K562 (cell line): ENCODE data around the gene ZKSCAN3. TPM values are rescaled to one million over a fixed set of nuclear protein-coding genes. Genes with fewer than 3 reads are reported as not detected.
A peak's percentile ranks its signal among the peaks of the same experiment; 100 is the strongest.

ENCODE experiments used
- AFF4 ChIP-seq: sonication (generic); formaldehyde crosslinking; IDR thresholded peaks from 2 replicates; pipeline ENCODE4 v1.8.0; 2023; ENCODE audit warnings: mild to moderate bottlenecking, missing genetic modification reagents
- ARID2 ChIP-seq: fragments of 450-650 bp; IDR thresholded peaks from 2 replicates; pipeline ENCODE4 v1.6.1; 2017; ENCODE audit warnings: antibody characterized with exemption, mild to moderate bottlenecking
- CHD1 ChIP-seq: fragments of 200-600 bp; sonication (generic); IDR thresholded peaks from one replicate; pipeline ENCODE4 v1.6.1; 2012; ENCODE audit warnings: mild to moderate bottlenecking, moderate library complexity, low read length, inconsistent platforms
- CXXC5 ChIP-seq: fragments of 250-450 bp; sonication (Bioruptor Pico); IDR thresholded peaks from 2 replicates; pipeline ENCODE4 v1.8.0; 2022; ENCODE audit warnings: inconsistent platforms, mild to moderate bottlenecking, moderate library complexity
- GTF2B ChIP-seq: IDR thresholded peaks from 2 replicates; pipeline ENCODE4 v1.6.1; 2011; ENCODE audit not compliant: insufficient read length; ENCODE audit errors: extremely low read depth
- HCFC1 ChIP-seq: IDR thresholded peaks from 2 replicates; pipeline ENCODE4 v1.6.1; 2012; ENCODE audit warnings: low read depth, low read length, improper control_type of control experiment
- KLF1 ChIP-seq: fragments of 450-650 bp; IDR thresholded peaks from 2 replicates; pipeline ENCODE4 v1.6.1; 2016; ENCODE audit warnings: missing genetic modification characterization, missing compliant biosample characterization
- MAFK ChIP-seq: IDR thresholded peaks from 2 replicates; pipeline ENCODE4 v1.6.1; 2011; ENCODE audit warnings: low read length, improper control_type of control experiment
- MNT ChIP-seq, 2 experiments: fragments of 450-650 bp; conservative IDR thresholded peaks; 2 replicates each; pipeline ENCODE4 v1.6.1; 2017; ENCODE audit warnings: mild to moderate bottlenecking in 2 of 2, moderate library complexity in 2 of 2
- MYBL2 ChIP-seq, 2 experiments: fragments of 450-650 bp in 1 of 2; sonication (generic) in 1 of 2; formaldehyde crosslinking in 1 of 2; IDR thresholded peaks; 2 replicates each; pipeline versions ENCODE4 v1.6.1 to v1.8.1; 2017 to 2022; ENCODE audit warnings: borderline replicate concordance in 1 of 2, inconsistent platforms in 1 of 2, low read depth in 1 of 2, mild to moderate bottlenecking in 1 of 2, missing genetic modification reagents in 1 of 2, moderate library complexity in 1 of 2
- NFYB ChIP-seq: IDR thresholded peaks from 2 replicates; pipeline ENCODE4 v1.6.1; 2011; ENCODE audit warnings: mild to moderate bottlenecking, moderate library complexity; ENCODE audit not compliant: insufficient read length; ENCODE audit errors: extremely low read depth
- SMAD2 ChIP-seq: fragments of 150-350 bp; IDR thresholded peaks from 2 replicates; pipeline ENCODE4 v1.6.1; 2014; ENCODE audit warnings: low read depth, mild to moderate bottlenecking, low read length
- SRF ChIP-seq, 2 experiments: fragments of 250-450, 450-650 bp in 1 of 2; sonication (Bioruptor Pico) in 1 of 2; sonication (generic) in 1 of 2; formaldehyde crosslinking; IDR thresholded peaks; 2 replicates each; pipeline versions ENCODE4 v1.5.0 to v1.5.1; 2020 to 2022; ENCODE audit warnings: mild to moderate bottlenecking in 1 of 2, missing genetic modification reagents in 1 of 2
- TEAD2 ChIP-seq: fragments of 450-650 bp; IDR thresholded peaks from 2 replicates; pipeline ENCODE4 v1.6.1; 2016; ENCODE audit warnings: missing genetic modification characterization, control low read depth, missing compliant biosample characterization
- ZNF165 ChIP-seq: fragments of 250-450 bp; sonication (Bioruptor Pico); IDR thresholded peaks from 2 replicates; pipeline ENCODE4 v1.4.0; 2020; ENCODE audit warnings: borderline replicate concordance
- ZNF239 ChIP-seq: fragments of 250-450 bp; sonication (Bioruptor Pico); IDR thresholded peaks from 2 replicates; pipeline ENCODE4 v1.4.0; 2020; ENCODE audit warnings: mild to moderate bottlenecking
- ZNF274 ChIP-seq: IDR thresholded peaks from 2 replicates; pipeline ENCODE4 v1.6.1; 2011; ENCODE audit warnings: low read depth, mild to moderate bottlenecking, low read length, moderate library complexity, borderline replicate concordance
- ZNF511 ChIP-seq: sonication (generic); formaldehyde crosslinking; IDR thresholded peaks from 2 replicates; pipeline ENCODE4 v1.8.0; 2022; ENCODE audit warnings: mild to moderate bottlenecking, missing genetic modification reagents
- ZNF76 ChIP-seq: fragments of 250-450 bp; sonication (Bioruptor Pico); IDR thresholded peaks from 2 replicates; pipeline ENCODE4 v1.4.0; 2020; ENCODE audit warnings: mild to moderate bottlenecking, moderate library complexity, borderline replicate concordance
- ZNF79 ChIP-seq: fragments of 250-450 bp; sonication (Bioruptor Pico); IDR thresholded peaks from 2 replicates; pipeline ENCODE4 v1.4.0; 2020; ENCODE audit warnings: low read depth, mild to moderate bottlenecking, moderate library complexity
- ZSCAN29 ChIP-seq: fragments of 450-650 bp; IDR thresholded peaks from 2 replicates; pipeline ENCODE4 v1.6.1; 2017
- polyA plus RNA-seq, 8 experiments: library from polyadenylated mRNA; depleted of rRNA in 4 of 8; stranded (reverse) in 5 of 8; unstranded in 3 of 8; fragments of >200 nt; fragmentation: Nextera tagmentation in 2 of 8; fragmentation: Illumina TruSeq in 1 of 8; extraction: Ambion mirVana in 2 of 8; extraction: Trizol in 1 of 8; gene quantifications; 2 replicates each; pipeline versions ENCODE4 v1.2.1 to v1.2.3, GENCODE V29; 2011 to 2014; ENCODE audit warnings: inconsistent platforms in 1 of 8, missing spikeins in 1 of 8
- total RNA-seq, 7 experiments: library from RNA; depleted of rRNA in 6 of 7; stranded (reverse); fragments of >200 nt in 6 of 7; fragmentation: Illumina TruSeq in 2 of 7; extraction: Trizol in 2 of 7; gene quantifications; 2 replicates each; pipeline versions ENCODE4 v1.2.1 to v1.2.3, GENCODE V29; 2011 to 2021; ENCODE audit warnings: low replicate concordance in 1 of 7

ZKSCAN3 gene
- total and polyA plus RNA-seq, 9 of the 15 experiments (the other 6 are each of a cell fraction or from before 2014, with no cell fraction given) = 3.0 to 12.4 (median 10.2) TPM

GRCh38 chr6:28349892-28350737, at the start of gene ZKSCAN3 (continued):
- TF ChIP-seq MNT (conservative IDR thresholded peaks at IDR 0.05) (peak in 1 of 2 experiments; percentile 78; a peak in 2 of 4 replicates), ZSCAN29 (peak; percentile 76), CXXC5 (peak; percentile 90), ZNF511 (CRISPR knock-in tag) (peak; percentile 94; the same call in 1 of the 2 replicates), ZNF76 (CRISPR knock-in tag) (no peak), ZNF274 (no peak), HCFC1 (peak; percentile 74), SMAD2 (no peak), TEAD2 (tag) (no peak; the same call in 1 of the 2 replicates), NFYB (no peak), KLF1 (peak; percentile 95), AFF4 (CRISPR knock-in tag) (no peak), GTF2B (peak; percentile 75), CHD1 (peak; percentile 68), ARID2 (peak; percentile 75; the same call in 1 of the 2 replicates), MAFK (peak; percentile 41), ZNF79 (CRISPR knock-in tag) (no peak), SRF (CRISPR knock-in tag; IDR thresholded peaks at IDR 0.05) (0 out of 4 replicates have a peak, but pooled peaks of 1 of the 2 experiments have one; percentile 64), MYBL2 (IDR thresholded peaks at IDR 0.05; ENCODE audit: low read depth) (peak; percentile 66; the same call in 1 of the 2 replicates), MYBL2 (CRISPR knock-in tag; IDR thresholded peaks at IDR 0.05; ENCODE audit: borderline replicate concordance) (no peak), ZNF239 (CRISPR knock-in tag) (no peak), ZNF165 (CRISPR knock-in tag) (0 out of 2 replicates have a peak, but pooled peaks have one; percentile 50)
